Lower leg skin (tissue), 3 donors: ENCODE data around the gene SSTR5.

Source experiments
- CTCF ChIP-seq, 3 donors: fragments of 450-650 bp; IDR thresholded peaks; one replicate each; pipeline ENCODE4 v1.5.1; 2016; ENCODE audit warnings: antibody characterized with exemption in 3 of 3, mild to moderate bottlenecking in 3 of 3, moderate library complexity in 2 of 3
- POLR2A ChIP-seq, 2 donors: fragments of 450-650 bp; IDR thresholded peaks; one replicate each; pipeline ENCODE4 v1.6.1; 2016 to 2017; ENCODE audit warnings: antibody characterized with exemption in 2 of 2, mild to moderate bottlenecking in 1 of 2, moderate library complexity in 1 of 2

GRCh38 chr16:1089822-1090619 is 17.5 kb downstream of the SSTR5 start:
- no peak for TF ChIP-seq CTCF (IDR thresholded peaks at IDR 0.05)
- TF ChIP-seq POLR2A (IDR thresholded peaks at IDR 0.05), result no peak
